HL-60 (cell line): ENCODE results near the gene PTGS1.

Experiments
- POLR2AphosphoS5 ChIP-seq: IDR thresholded peaks from 2 replicates; pipeline ENCODE4 v1.6.1; 2012; ENCODE audit warnings: low read depth
- REST ChIP-seq: IDR thresholded peaks from 2 replicates; pipeline ENCODE4 v1.6.1; 2012; ENCODE audit warnings: low read depth; ENCODE audit not compliant: insufficient replicate concordance
- TF ChIP-seq, protein P1 (sequence below): IDR thresholded peaks from one replicate; pipeline ENCODE4 v1.5.1; 2011; ENCODE audit warnings: low read length, control low read depth, inconsistent platforms; ENCODE audit not compliant: insufficient read depth

- TF ChIP-seq POLR2AphosphoS5 = no peak
- TF ChIP-seq, protein P1, sequence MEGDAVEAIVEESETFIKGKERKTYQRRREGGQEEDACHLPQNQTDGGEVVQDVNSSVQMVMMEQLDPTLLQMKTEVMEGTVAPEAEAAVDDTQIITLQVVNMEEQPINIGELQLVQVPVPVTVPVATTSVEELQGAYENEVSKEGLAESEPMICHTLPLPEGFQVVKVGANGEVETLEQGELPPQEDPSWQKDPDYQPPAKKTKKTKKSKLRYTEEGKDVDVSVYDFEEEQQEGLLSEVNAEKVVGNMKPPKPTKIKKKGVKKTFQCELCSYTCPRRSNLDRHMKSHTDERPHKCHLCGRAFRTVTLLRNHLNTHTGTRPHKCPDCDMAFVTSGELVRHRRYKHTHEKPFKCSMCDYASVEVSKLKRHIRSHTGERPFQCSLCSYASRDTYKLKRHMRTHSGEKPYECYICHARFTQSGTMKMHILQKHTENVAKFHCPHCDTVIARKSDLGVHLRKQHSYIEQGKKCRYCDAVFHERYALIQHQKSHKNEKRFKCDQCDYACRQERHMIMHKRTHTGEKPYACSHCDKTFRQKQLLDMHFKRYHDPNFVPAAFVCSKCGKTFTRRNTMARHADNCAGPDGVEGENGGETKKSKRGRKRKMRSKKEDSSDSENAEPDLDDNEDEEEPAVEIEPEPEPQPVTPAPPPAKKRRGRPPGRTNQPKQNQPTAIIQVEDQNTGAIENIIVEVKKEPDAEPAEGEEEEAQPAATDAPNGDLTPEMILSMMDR = no peak
- no peak for TF ChIP-seq REST
Measured at GRCh38 chr9:122380293-122380692, 9.5 kb downstream of the PTGS1 start.
